Measurements from ENCODE around the gene HPSE2.

GRCh38 chr10:98951269-98952000 lies 284.2 kb downstream of the HPSE2 start:
- TF ChIP-seq, protein P1, sequence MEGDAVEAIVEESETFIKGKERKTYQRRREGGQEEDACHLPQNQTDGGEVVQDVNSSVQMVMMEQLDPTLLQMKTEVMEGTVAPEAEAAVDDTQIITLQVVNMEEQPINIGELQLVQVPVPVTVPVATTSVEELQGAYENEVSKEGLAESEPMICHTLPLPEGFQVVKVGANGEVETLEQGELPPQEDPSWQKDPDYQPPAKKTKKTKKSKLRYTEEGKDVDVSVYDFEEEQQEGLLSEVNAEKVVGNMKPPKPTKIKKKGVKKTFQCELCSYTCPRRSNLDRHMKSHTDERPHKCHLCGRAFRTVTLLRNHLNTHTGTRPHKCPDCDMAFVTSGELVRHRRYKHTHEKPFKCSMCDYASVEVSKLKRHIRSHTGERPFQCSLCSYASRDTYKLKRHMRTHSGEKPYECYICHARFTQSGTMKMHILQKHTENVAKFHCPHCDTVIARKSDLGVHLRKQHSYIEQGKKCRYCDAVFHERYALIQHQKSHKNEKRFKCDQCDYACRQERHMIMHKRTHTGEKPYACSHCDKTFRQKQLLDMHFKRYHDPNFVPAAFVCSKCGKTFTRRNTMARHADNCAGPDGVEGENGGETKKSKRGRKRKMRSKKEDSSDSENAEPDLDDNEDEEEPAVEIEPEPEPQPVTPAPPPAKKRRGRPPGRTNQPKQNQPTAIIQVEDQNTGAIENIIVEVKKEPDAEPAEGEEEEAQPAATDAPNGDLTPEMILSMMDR (IDR thresholded peaks at IDR 0.05) = no peak
- TF ChIP-seq POLR2AphosphoS5 (IDR thresholded peaks at IDR 0.05) = no peak

All from esophagus muscularis mucosa (tissue), 3 donors.